GM12878 (cell line): ENCODE results near the gene CAB39. TPM values are rescaled to one million over a fixed set of nuclear protein-coding genes. Genes with fewer than 3 reads are reported as not detected.

Source experiments
- ATAC-seq: fragments of 200-7000 bp; cut with Tn5 transposase; 3 replicates; pipeline ENCODE4 v1.9.1; 2020; ENCODE audit warnings: mild to moderate bottlenecking, moderate library complexity
- BruUV-seq: library from RNA; stranded (reverse); fragments of 400-500 nt; replicated peaks from 2 replicates; lab custom pipeline; 2021; lab: Mats Ljungman, UMichigan
- CTCF ChIA-PET: fragments of 300-600 bp; sonication (Branson Sonifier 250); formaldehyde crosslinking; extraction: SDS; loops from one replicate; lab custom pipeline; 2021; ENCODE audit warnings: inconsistent platforms; lab: Yijun Ruan, JAX
- POLR2A ChIA-PET: fragments of 350-600 bp; formaldehyde crosslinking; extraction: SDS; loops from one replicate; lab custom pipeline; 2021; ENCODE audit warnings: inconsistent platforms; lab: Charles Lee
- RAD21 ChIA-PET: fragments of 300-600 bp; sonication (Branson Sonifier 250); formaldehyde crosslinking; loops from one replicate; lab custom pipeline; 2023; ENCODE audit warnings: antibody characterized with exemption; ENCODE audit not compliant: unreplicated experiment; lab: Charles Lee
- SMC1A ChIA-PET: fragments of 300-600 bp; sonication (Branson Sonifier 250); formaldehyde crosslinking; loops from one replicate; lab custom pipeline; 2023; ENCODE audit not compliant: unreplicated experiment, uncharacterized antibody; lab: Charles Lee
- DNase-seq: peaks from one replicate; pipeline ENCODE4 v3.0.0-alpha.2; 2011; ENCODE audit warnings: low read depth, low spot score
- FAIRE-seq: peaks from 3 replicates; lab custom pipeline; 2011; peaks lifted over from hg19 to GRCh38; lab: Jason Lieb, UNC
- H2AFZ ChIP-seq: 2 replicates; pipeline ENCODE4 v1.6.0; 2011; ENCODE audit warnings: low read depth, low read length, control low read depth; ENCODE audit not compliant: control insufficient read depth
- H3K27ac ChIP-seq: 2 replicates; pipeline ENCODE4 v1.5.1; 2011; ENCODE audit warnings: control low read depth; ENCODE audit not compliant: control insufficient read depth, insufficient read depth
- H3K27me3 ChIP-seq, 2 experiments: replicated peaks in 1 of 2; 2 replicates each; pipeline versions ENCODE4 v1.6.0 to v1.6.1; 2011; ENCODE audit warnings: low read length in 1 of 2; ENCODE audit not compliant: control insufficient read depth in 2 of 2, insufficient read depth in 2 of 2
- H3K36me3 ChIP-seq, 2 experiments: 2 replicates each; pipeline ENCODE4 v1.5.1; 2011; ENCODE audit warnings: low read length in 1 of 2; ENCODE audit not compliant: control insufficient read depth in 2 of 2, insufficient read depth in 2 of 2
- H3K4me1 ChIP-seq: 2 replicates; pipeline ENCODE4 v1.6.1; 2011; ENCODE audit warnings: mild to moderate bottlenecking, low read length, moderate library complexity, mixed read lengths; ENCODE audit not compliant: control insufficient read depth, insufficient read depth
- H3K4me2 ChIP-seq: 2 replicates; pipeline ENCODE4 v1.6.0; 2011; ENCODE audit warnings: control low read depth; ENCODE audit not compliant: control insufficient read depth, insufficient read depth
- H3K4me3 ChIP-seq: fragments of 200-600 bp; sonication (generic); 2 replicates; pipeline ENCODE4 v1.5.1; 2016
- H3K79me2 ChIP-seq: 2 replicates; pipeline ENCODE4 v1.6.0; 2011; ENCODE audit warnings: low read length; ENCODE audit not compliant: control insufficient read depth, insufficient read depth
- H3K9ac ChIP-seq: 2 replicates; pipeline ENCODE4 v1.8.0; 2011; ENCODE audit warnings: low read length, control low read depth, mixed read lengths; ENCODE audit not compliant: control insufficient read depth, insufficient read depth
- H3K9me3 ChIP-seq: replicated peaks from 3 replicates; pipeline ENCODE4 v1.5.1; 2011; ENCODE audit warnings: mild to moderate bottlenecking, low read length; ENCODE audit not compliant: control insufficient read depth, insufficient read depth
- H4K20me1 ChIP-seq: 2 replicates; pipeline ENCODE4 v1.6.0; 2011; ENCODE audit not compliant: control insufficient read depth, insufficient read depth
- ETV6 ChIP-seq, 2 experiments: fragments of 450-650 bp in 1 of 2; IDR thresholded peaks in 1 of 2; conservative IDR thresholded peaks in 1 of 2; 2 replicates each; pipeline ENCODE4 v1.6.1; 2014; ENCODE audit warnings: antibody characterized with exemption in 1 of 2, borderline replicate concordance in 1 of 2, low read depth in 1 of 2, mild to moderate bottlenecking in 1 of 2, moderate library complexity in 1 of 2
- NR2C2 ChIP-seq: IDR thresholded peaks from 2 replicates; pipeline ENCODE4 v1.6.1; 2011; ENCODE audit warnings: borderline replicate concordance, low read depth; ENCODE audit not compliant: control insufficient read depth, insufficient read length
- RAD51 ChIP-seq: fragments of 450-650 bp; IDR thresholded peaks from 2 replicates; pipeline ENCODE4 v1.6.1; 2016; ENCODE audit warnings: moderate library complexity, mild to moderate bottlenecking, inconsistent platforms
- RB1 ChIP-seq: fragments of 450-650 bp; formaldehyde crosslinking; IDR thresholded peaks from 2 replicates; pipeline ENCODE4 v1.6.1; 2017; ENCODE audit warnings: mild to moderate bottlenecking, borderline replicate concordance
- RFX5 ChIP-seq: IDR thresholded peaks from 2 replicates; pipeline ENCODE4 v1.6.1; 2011; ENCODE audit warnings: low read depth, low read length, improper control_type of control experiment
- SREBF1 ChIP-seq: IDR thresholded peaks from 2 replicates; pipeline ENCODE4 v1.6.1; 2012; ENCODE audit warnings: mild to moderate bottlenecking, low read length
- SUPT20H ChIP-seq: IDR thresholded peaks from 2 replicates; pipeline ENCODE4 v1.6.1; 2011; ENCODE audit warnings: low read depth, mild to moderate bottlenecking, low read length, moderate library complexity, borderline replicate concordance; ENCODE audit not compliant: control insufficient read depth
- SUZ12 ChIP-seq: fragments of 200-600 bp; sonication (generic); IDR thresholded peaks from one replicate; pipeline ENCODE4 v1.6.1; 2018; ENCODE audit warnings: antibody characterized with exemption, mild to moderate bottlenecking; ENCODE audit not compliant: unreplicated experiment
- TARDBP ChIP-seq: IDR thresholded peaks from 2 replicates; pipeline ENCODE4 v1.6.1; 2016; ENCODE audit warnings: borderline replicate concordance
- TBL1XR1 ChIP-seq: IDR thresholded peaks from 2 replicates; pipeline ENCODE4 v1.6.1; 2012; ENCODE audit warnings: low read depth, low read length, improper control_type of control experiment
- YY1 ChIP-seq: IDR thresholded peaks from 2 replicates; pipeline ENCODE4 v1.6.1; 2011; ENCODE audit warnings: low read depth, mild to moderate bottlenecking, low read length
- ZZZ3 ChIP-seq: IDR thresholded peaks from 2 replicates; pipeline ENCODE4 v1.6.1; 2011; ENCODE audit warnings: low read depth; ENCODE audit not compliant: control insufficient read depth, insufficient read length
- WGBS: methylation state at CpG from one replicate; pipeline ENCODE4 v1.1.6; 2016; ENCODE audit warnings: low lambda C conversion rate; ENCODE audit not compliant: insufficient replicate concordance, insufficient coverage; ENCODE audit errors: missing lambda C conversion rate; 5-methylcytosine and 5-hydroxymethylcytosine counted together
- in situ Hi-C: fragments of 300-500 bp; cut with MboI; formaldehyde crosslinking; loops from 9 replicates; pipeline ENCODE4 v1.14.3; 2018; ENCODE audit warnings: mixed read lengths
- intact Hi-C: fragments of 100-400 bp; cut with micrococcal nuclease; formaldehyde crosslinking; loops from one replicate; pipeline ENCODE4 v1.14.2; 2022; ENCODE audit not compliant: unreplicated experiment
- polyA plus RNA-seq, 11 experiments: library from polyadenylated mRNA; depleted of rRNA in 4 of 11; unstranded in 6 of 11; stranded (reverse) in 5 of 11; fragments of >200 nt; fragmentation: Nextera tagmentation in 4 of 11; fragmentation: Illumina TruSeq in 1 of 11; extraction: Ambion mirVana in 4 of 11; extraction: Trizol in 1 of 11; gene quantifications; 1 replicate in 1 of 11; 2 replicates in 10 of 11; pipeline versions ENCODE4 v1.2.1 to v1.2.3, GENCODE V29; 2011 to 2016; ENCODE audit warnings: inconsistent platforms in 2 of 11, missing spikeins in 2 of 11, low read depth in 1 of 11
- total RNA-seq, 4 experiments: library from RNA; depleted of rRNA in 3 of 4; stranded (reverse); fragments of >200 nt in 3 of 4; fragmentation: Illumina TruSeq in 1 of 4; extraction: Trizol in 1 of 4; gene quantifications; 2 replicates each; pipeline versions ENCODE4 v1.2.1 to v1.2.3, GENCODE V29; 2013 to 2021
- TF ChIP-seq, protein P1 (sequence below): IDR thresholded peaks from 2 replicates; pipeline ENCODE4 v1.6.1; 2011; ENCODE audit warnings: low read depth, low read length, improper control_type of control experiment, borderline replicate concordance
- TF ChIP-seq, protein P2 (sequence below): IDR thresholded peaks from 2 replicates; pipeline ENCODE4 v1.6.1; 2012; ENCODE audit warnings: low read depth, low read length, improper control_type of control experiment

The CAB39 gene
- total and polyA plus RNA-seq, 10 of the 15 experiments (the other 5 are each of a cell fraction or from before 2014, with no cell fraction given) = 13.3 to 129 (median 62.9) TPM

DNA sequence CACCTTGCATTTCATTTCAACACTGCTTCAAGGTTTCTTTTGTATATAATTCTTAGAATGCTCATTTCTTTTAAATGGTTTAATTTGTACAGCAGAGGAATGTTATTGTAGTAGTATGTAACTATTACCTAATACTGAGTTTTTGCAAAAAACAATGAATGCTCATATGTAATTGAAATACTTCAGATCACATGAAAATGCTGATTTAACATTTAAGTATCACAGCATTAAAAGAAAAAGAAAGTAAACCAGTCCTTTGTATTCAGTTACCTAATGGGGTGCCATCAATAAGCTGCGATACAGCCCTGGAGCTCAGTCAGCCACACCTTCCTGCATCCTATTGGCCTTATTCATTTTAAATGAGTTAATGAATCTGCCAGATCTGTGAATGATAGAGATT lies 106.8 kb downstream of the CAB39 start:
- ATAC-seq = no peak
- H3K9ac ChIP-seq = no peak overlapping the region
- in situ Hi-C loops = no loop called here
- H3K4me3 ChIP-seq = no peak overlapping the region
- H4K20me1 ChIP-seq = no peaks in the 10 kb centered on the region; the same call in 1 of the 2 replicates
- H3K4me1 ChIP-seq = no peaks in the 10 kb centered on the region
- intact Hi-C loops = no loop called here
- DNase-seq = no peak
- H3K27me3 ChIP-seq = no peaks in the 10 kb centered on the region
- BruUV-seq = no TSS peak
- no peaks in the 10 kb centered on the region for H3K79me2 ChIP-seq
- FAIRE-seq = no peak
- ChIA-PET RAD21 (no interaction called here), CTCF (interaction anchor here (1.0 to 1.5 kb wide), 4 partner anchors 8 to 234 kb away, joined by 3 to 6 read pairs (median 4); no protein-coding TSS in a partner anchor), SMC1A (interaction anchor here (0.7 to 1.3 kb wide), 5 partner anchors 9 to 105 kb away, joined by 3 to 6 read pairs (median 3); no protein-coding TSS in a partner anchor), POLR2A (interaction anchor here (1.0 kb wide), 2 partner anchors 21 to 157 kb away, joined by 3 to 4 read pairs; no protein-coding TSS in a partner anchor)
- no peak overlapping the region for H3K27ac ChIP-seq
- H2AFZ ChIP-seq = no peak overlapping the region
- H3K36me3 ChIP-seq = peaks cover 14 to 37% of the 10 kb centered on the region in 2 experiments
- H3K9me3 ChIP-seq = no peaks in the 10 kb centered on the region
- H3K4me2 ChIP-seq = no peak overlapping the region
- TF ChIP-seq NR2C2 (no peak), RAD51 (no peak), SUPT20H (no peak), YY1 (no peak), TBL1XR1 (no peak), SREBF1 (no peak), TARDBP (no peak), ETV6 (conservative IDR thresholded peaks at IDR 0.05 in 1 of 2, IDR thresholded peaks at IDR 0.05 in 1 of 2; ENCODE audit: borderline replicate concordance in 1 of 2, low read depth in 1 of 2) (no peak), RB1 (no peak), ZZZ3 (no peak), RFX5 (no peak), SUZ12 (no peak)
- TF ChIP-seq, protein P1, sequence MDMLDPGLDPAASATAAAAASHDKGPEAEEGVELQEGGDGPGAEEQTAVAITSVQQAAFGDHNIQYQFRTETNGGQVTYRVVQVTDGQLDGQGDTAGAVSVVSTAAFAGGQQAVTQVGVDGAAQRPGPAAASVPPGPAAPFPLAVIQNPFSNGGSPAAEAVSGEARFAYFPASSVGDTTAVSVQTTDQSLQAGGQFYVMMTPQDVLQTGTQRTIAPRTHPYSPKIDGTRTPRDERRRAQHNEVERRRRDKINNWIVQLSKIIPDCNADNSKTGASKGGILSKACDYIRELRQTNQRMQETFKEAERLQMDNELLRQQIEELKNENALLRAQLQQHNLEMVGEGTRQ = no peak
- TF ChIP-seq, protein P2, sequence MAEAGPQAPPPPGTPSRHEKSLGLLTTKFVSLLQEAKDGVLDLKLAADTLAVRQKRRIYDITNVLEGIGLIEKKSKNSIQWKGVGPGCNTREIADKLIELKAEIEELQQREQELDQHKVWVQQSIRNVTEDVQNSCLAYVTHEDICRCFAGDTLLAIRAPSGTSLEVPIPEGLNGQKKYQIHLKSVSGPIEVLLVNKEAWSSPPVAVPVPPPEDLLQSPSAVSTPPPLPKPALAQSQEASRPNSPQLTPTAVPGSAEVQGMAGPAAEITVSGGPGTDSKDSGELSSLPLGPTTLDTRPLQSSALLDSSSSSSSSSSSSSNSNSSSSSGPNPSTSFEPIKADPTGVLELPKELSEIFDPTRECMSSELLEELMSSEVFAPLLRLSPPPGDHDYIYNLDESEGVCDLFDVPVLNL = no peak
- 100% methylated on average over 1 of the region's 1 CpG for WGBS
